WTC11 (cell line): ENCODE measurements around the gene TMEM266. TPM values are rescaled to one million over a fixed set of nuclear protein-coding genes. Genes with fewer than 3 reads are reported as not detected.

Source experiments
- ATAC-seq: fragments of 200-7000 bp; cut with Tn5 transposase; 2 replicates; pipeline ENCODE4 v1.10.0; 2021; ENCODE audit warnings: mild to moderate bottlenecking, moderate library complexity
- Bru-seq: library from RNA; stranded (reverse); fragments of 400-500 nt; gene quantifications from one replicate; lab custom pipeline; 2021; lab: Mats Ljungman, UMichigan
- CTCF ChIA-PET: fragments of 300-600 bp; sonication (Branson Sonifier 250); formaldehyde crosslinking; loops from one replicate; lab custom pipeline; 2021; ENCODE audit warnings: antibody characterized with exemption; lab: Charles Lee
- POLR2A ChIA-PET: fragments of 350-600 bp; sonication (Branson Sonifier 250); formaldehyde crosslinking; loops from one replicate; lab custom pipeline; 2021; ENCODE audit warnings: antibody characterized with exemption; lab: Charles Lee
- DNase-seq: peaks from one replicate; pipeline ENCODE4 v3.0.0; 2021; ENCODE audit warnings: low spot score
- H3K27ac Mint-ChIP-seq: 2 replicates; pipeline ENCODE4 v1.8.0; 2021; ENCODE audit warnings: mixed read lengths
- H3K27me3 Mint-ChIP-seq: 2 replicates; pipeline ENCODE4 v1.8.0; 2021; ENCODE audit warnings: low read depth, mild to moderate bottlenecking, moderate library complexity, mixed read lengths
- H3K36me3 Mint-ChIP-seq: 2 replicates; pipeline ENCODE4 v1.8.0; 2021; ENCODE audit warnings: mixed read lengths
- H3K4me1 Mint-ChIP-seq: 2 replicates; pipeline ENCODE4 v1.8.0; 2022; ENCODE audit warnings: mixed read lengths
- H3K4me3 Mint-ChIP-seq: 2 replicates; pipeline ENCODE4 v1.8.0; 2021; ENCODE audit warnings: mild to moderate bottlenecking, moderate library complexity, mixed read lengths
- H3K9me3 Mint-ChIP-seq: 2 replicates; pipeline ENCODE4 v1.8.0; 2021; ENCODE audit warnings: mixed read lengths
- AR ChIP-seq: fragments of 250-450 bp; sonication (Bioruptor Pico); IDR thresholded peaks from 2 replicates; pipeline ENCODE4 v1.9.0; 2021; ENCODE audit warnings: mild to moderate bottlenecking
- ATF3 ChIP-seq: sonication (generic); formaldehyde crosslinking; conservative IDR thresholded peaks from 2 replicates; pipeline ENCODE4 v1.8.1; 2022; ENCODE audit warnings: mild to moderate bottlenecking, missing genetic modification reagents
- FOXP4 ChIP-seq: sonication (generic); formaldehyde crosslinking; IDR thresholded peaks from 2 replicates; pipeline ENCODE4 v1.8.0; 2022; ENCODE audit warnings: mild to moderate bottlenecking, missing genetic modification reagents
- HMGXB4 ChIP-seq: sonication (generic); formaldehyde crosslinking; IDR thresholded peaks from 2 replicates; pipeline ENCODE4 v1.8.1; 2023; ENCODE audit warnings: mild to moderate bottlenecking, moderate library complexity, missing genetic modification reagents
- MLX ChIP-seq: sonication (generic); formaldehyde crosslinking; IDR thresholded peaks from 2 replicates; pipeline ENCODE4 v1.8.1; 2023; ENCODE audit warnings: mild to moderate bottlenecking, missing genetic modification reagents, moderate library complexity
- NFYB ChIP-seq: sonication (generic); formaldehyde crosslinking; conservative IDR thresholded peaks from 2 replicates; pipeline ENCODE4 v1.8.0; 2022; ENCODE audit warnings: low read depth, missing genetic modification reagents
- NR2C2 ChIP-seq: sonication (generic); formaldehyde crosslinking; IDR thresholded peaks from 2 replicates; pipeline ENCODE4 v1.8.0; 2022; ENCODE audit warnings: mild to moderate bottlenecking, missing genetic modification reagents
- PRDM15 ChIP-seq: sonication (generic); formaldehyde crosslinking; IDR thresholded peaks from 2 replicates; pipeline ENCODE4 v1.8.0; 2022; ENCODE audit warnings: missing genetic modification reagents
- PREB ChIP-seq: sonication (generic); formaldehyde crosslinking; IDR thresholded peaks from 2 replicates; pipeline ENCODE4 v1.8.1; 2022; ENCODE audit warnings: mild to moderate bottlenecking, missing genetic modification reagents, moderate library complexity, borderline replicate concordance
- STAT6 ChIP-seq: sonication (generic); formaldehyde crosslinking; conservative IDR thresholded peaks from 2 replicates; pipeline ENCODE4 v1.8.1; 2023; ENCODE audit warnings: mild to moderate bottlenecking, low read depth, missing genetic modification reagents, moderate library complexity
- ZNF671 ChIP-seq: fragments of 250-450 bp; sonication (Bioruptor Pico); IDR thresholded peaks from 2 replicates; pipeline ENCODE4 v1.8.0; 2021; ENCODE audit warnings: mild to moderate bottlenecking
- long read RNA-seq, 3 experiments: library from RNA in 1 of 3; library from capped mRNA in 1 of 3; library from polyadenylated mRNA in 1 of 3; unstranded in 2 of 3; stranded (forward) in 1 of 3; transcript quantifications; one replicate each; pipeline ENCODE4 v2.0.0, GENCODE V29; 2021
- total RNA-seq: library from RNA; stranded (reverse); gene quantifications from 3 replicates; pipeline ENCODE4 v1.2.3, GENCODE V29; 2021

TMEM266 gene
- total RNA-seq (5.6 to 8.6 TPM (median 6.2 TPM) in 3 replicates), Bru-seq, nascent RNA (percentile 46 among the genes with signal in this experiment)
- long read RNA-seq, experiment 1, partial matches to known transcripts: 0 of 5 reads
- long read RNA-seq, experiment 1, other reads (novel, unspliced or antisense): 2 of 5 reads
- long read RNA-seq, experiment 2, partial matches to known transcripts: 6 of 10 reads
- long read RNA-seq, experiment 2, other reads (novel, unspliced or antisense): 3 of 10 reads
- long read RNA-seq, experiment 3: 0 reads

GRCh38 chr15:76059320-76060117 lies at the start of gene TMEM266:
Gene TMEM266 (plus strand): TSS chr15:76059985. CDS start chr15:76134264, 74,279 bp downstream.
- ChIA-PET CTCF (interaction anchor here (0.6 to 8.9 kb wide), 26 partner anchors 8 to 258 kb away, joined by 3 to 250 read pairs (median 4); partner anchors contain the start of gene NRG4), POLR2A (interaction anchor here (0.5 to 1.0 kb wide), 5 partner anchors 64 to 262 kb away, joined by 3 to 10 read pairs (median 3); no protein-coding TSS in a partner anchor)
- Mint-ChIP-seq H3K36me3 (no peaks in the 10 kb centered on the region), H3K27me3 (peaks cover 16% of the 10 kb centered on the region), H3K27ac (peak within 1 kb of the TSS; percentile 48; the same call in 1 of the 2 replicates), H3K9me3 (no peaks in the 10 kb centered on the region), H3K4me3 (peak within 1 kb of the TSS; percentile 87), H3K4me1 (peaks cover 57% of the 10 kb centered on the region)
- DNase-seq: peak; percentile 77
- ATAC-seq: peak; percentile 71
- TF ChIP-seq AR (CRISPR knock-in tag) (no peak), FOXP4 (CRISPR knock-in tag) (0 out of 2 replicates have a peak, but pooled peaks have one; percentile 11), PRDM15 (CRISPR knock-in tag) (no peak), HMGXB4 (CRISPR knock-in tag) (peak; percentile 54; the same call in 1 of the 2 replicates)

GRCh38 chr15:76010613-76011012 lies 49.2 kb upstream of the TMEM266 start:
- ATAC-seq (no peak), DNase-seq (no peak)
- ChIA-PET CTCF (no interaction called here), POLR2A (no interaction called here)
- peaks cover 15% of the 10 kb centered on the region for H3K4me1 Mint-ChIP-seq
- no peak overlapping the region for H3K27ac Mint-ChIP-seq
- peaks cover 23% of the 10 kb centered on the region for H3K9me3 Mint-ChIP-seq
- H3K27me3 Mint-ChIP-seq: no peaks in the 10 kb centered on the region; the same call in 1 of the 2 replicates
- H3K36me3 Mint-ChIP-seq: no peaks in the 10 kb centered on the region
- no peak overlapping the region for H3K4me3 Mint-ChIP-seq
- TF ChIP-seq PREB (CRISPR knock-in tag) (no peak), NR2C2 (CRISPR knock-in tag) (no peak), ZNF671 (CRISPR knock-in tag) (no peak), STAT6 (CRISPR knock-in tag) (no peak), NFYB (CRISPR knock-in tag) (no peak), ATF3 (CRISPR knock-in tag) (no peak), MLX (CRISPR knock-in tag) (no peak), FOXP4 (CRISPR knock-in tag) (no peak)
